HFFc6 (cell line): Measurements from ENCODE around the gene C1orf53. TPM values are rescaled to one million over a fixed set of nuclear protein-coding genes. Genes with fewer than 3 reads are reported as not detected.

ENCODE experiments used
- DNase-seq: peaks from one replicate; pipeline ENCODE4 v3.0.0-alpha.2; 2018
- H3K27ac Mint-ChIP-seq: 2 replicates; pipeline ENCODE4 v1.8.0; 2020; ENCODE audit warnings: mild to moderate bottlenecking, mixed read lengths
- H3K27me3 Mint-ChIP-seq: 2 replicates; pipeline ENCODE4 v1.8.0; 2021; ENCODE audit warnings: mild to moderate bottlenecking, moderate library complexity, mixed read lengths; ENCODE audit not compliant: insufficient read depth
- H3K36me3 Mint-ChIP-seq: 2 replicates; pipeline ENCODE4 v1.8.0; 2021; ENCODE audit warnings: low read depth, mixed read lengths
- H3K4me1 Mint-ChIP-seq: 2 replicates; pipeline ENCODE4 v1.8.0; 2020; ENCODE audit warnings: low read depth, mixed read lengths
- H3K4me3 Mint-ChIP-seq: 2 replicates; pipeline ENCODE4 v1.8.0; 2020; ENCODE audit warnings: mild to moderate bottlenecking, moderate library complexity, mixed read lengths
- H3K9me3 Mint-ChIP-seq: 2 replicates; pipeline ENCODE4 v1.8.0; 2020; ENCODE audit warnings: mild to moderate bottlenecking, mixed read lengths
- total RNA-seq, 6 experiments: library from RNA; stranded (reverse); fragmentation: NEBNext Ultra II Directional; extraction: Animal tissue kit (Norgen Biotek cat#: 25700); gene quantifications; 2 replicates in 1 of 6; 3 replicates in 5 of 6; pipeline ENCODE4 v1.2.3, GENCODE V29; 2021
- TF ChIP-seq, protein P1 (sequence below): fragments of 200-600 bp; sonication (generic); IDR thresholded peaks from 2 replicates; pipeline ENCODE4 v1.5.0; 2021; ENCODE audit warnings: antibody characterized with exemption, mild to moderate bottlenecking

C1orf53 gene
- total RNA-seq, 6 experiments from 2014 or later = 18.6 to 21.8 (median 19.9) TPM

DNA sequence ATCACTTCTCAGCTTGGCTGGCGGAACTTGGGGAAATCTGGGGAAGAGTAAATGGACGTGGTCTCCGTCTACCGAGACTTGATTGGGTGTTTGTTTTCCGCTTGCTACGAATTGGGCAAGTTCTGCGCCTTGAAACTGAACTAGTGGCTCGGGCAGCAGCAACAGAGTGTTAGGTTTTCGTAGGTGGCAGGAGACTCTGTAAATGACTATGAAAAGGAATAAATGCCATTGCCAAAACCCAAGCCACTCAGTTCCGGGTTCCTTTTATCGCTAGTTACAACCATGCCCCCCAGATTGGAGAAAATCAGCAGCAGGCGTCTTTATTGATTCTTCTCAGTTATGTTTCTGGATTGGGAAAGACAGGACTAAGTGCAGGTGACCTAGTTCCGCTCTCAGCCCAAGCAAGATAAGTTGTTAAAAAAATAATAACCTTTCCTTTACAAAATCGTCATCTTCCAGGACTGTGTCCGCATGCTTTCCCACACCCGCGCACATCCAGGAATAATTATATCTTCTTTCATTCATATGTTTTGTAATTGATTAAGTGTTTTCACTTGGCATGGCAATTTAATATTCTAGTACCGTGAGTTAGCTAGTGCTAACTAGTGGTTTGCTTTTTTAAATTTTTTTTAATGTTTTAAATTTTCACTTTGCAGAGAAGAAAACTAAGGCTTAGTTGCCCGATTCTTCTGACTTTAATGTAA is 18.1 kb downstream of the C1orf53 start:
- Mint-ChIP-seq H3K4me1 (peaks cover 62% of the 10 kb centered on the region), H3K27me3 (peaks cover 5% of the 10 kb centered on the region), H3K36me3 (peaks cover 71% of the 10 kb centered on the region), H3K9me3 (no peaks in the 10 kb centered on the region), H3K27ac (peak overlapping the region; percentile 89), H3K4me3 (peak overlapping the region; percentile 98)
- TF ChIP-seq, protein P1, sequence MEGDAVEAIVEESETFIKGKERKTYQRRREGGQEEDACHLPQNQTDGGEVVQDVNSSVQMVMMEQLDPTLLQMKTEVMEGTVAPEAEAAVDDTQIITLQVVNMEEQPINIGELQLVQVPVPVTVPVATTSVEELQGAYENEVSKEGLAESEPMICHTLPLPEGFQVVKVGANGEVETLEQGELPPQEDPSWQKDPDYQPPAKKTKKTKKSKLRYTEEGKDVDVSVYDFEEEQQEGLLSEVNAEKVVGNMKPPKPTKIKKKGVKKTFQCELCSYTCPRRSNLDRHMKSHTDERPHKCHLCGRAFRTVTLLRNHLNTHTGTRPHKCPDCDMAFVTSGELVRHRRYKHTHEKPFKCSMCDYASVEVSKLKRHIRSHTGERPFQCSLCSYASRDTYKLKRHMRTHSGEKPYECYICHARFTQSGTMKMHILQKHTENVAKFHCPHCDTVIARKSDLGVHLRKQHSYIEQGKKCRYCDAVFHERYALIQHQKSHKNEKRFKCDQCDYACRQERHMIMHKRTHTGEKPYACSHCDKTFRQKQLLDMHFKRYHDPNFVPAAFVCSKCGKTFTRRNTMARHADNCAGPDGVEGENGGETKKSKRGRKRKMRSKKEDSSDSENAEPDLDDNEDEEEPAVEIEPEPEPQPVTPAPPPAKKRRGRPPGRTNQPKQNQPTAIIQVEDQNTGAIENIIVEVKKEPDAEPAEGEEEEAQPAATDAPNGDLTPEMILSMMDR = no peak
- DNase-seq = no peak

GRCh38 chr1:197921235-197922069 is 19.0 kb downstream of the C1orf53 start:
- DNase-seq = no peak
- Mint-ChIP-seq H3K4me1 (peaks cover 66% of the 10 kb centered on the region), H3K27me3 (peaks cover 5% of the 10 kb centered on the region), H3K4me3 (peak overlapping the region; percentile 98), H3K9me3 (no peaks in the 10 kb centered on the region), H3K36me3 (peaks cover 80% of the 10 kb centered on the region), H3K27ac (peak overlapping the region; percentile 89)
- TF ChIP-seq, protein P1 = no peak

- Mint-ChIP-seq H3K27ac (peak overlapping the region; percentile 89), H3K4me1 (peaks cover 72% of the 10 kb centered on the region), H3K36me3 (peaks cover 86% of the 10 kb centered on the region), H3K27me3 (peaks cover 4% of the 10 kb centered on the region), H3K4me3 (peak overlapping the region; percentile 98), H3K9me3 (no peaks in the 10 kb centered on the region)
- TF ChIP-seq, protein P1 = no peak
- no peak for DNase-seq
Measured at GRCh38 chr1:197922070-197922390, 19.6 kb downstream of the C1orf53 start.

- peaks cover 87% of the 10 kb centered on the region for H3K36me3 Mint-ChIP-seq
- no peak for DNase-seq
- H3K4me3 Mint-ChIP-seq = peak overlapping the region; percentile 98
- H3K27me3 Mint-ChIP-seq = peaks cover 3% of the 10 kb centered on the region
- H3K27ac Mint-ChIP-seq = peak overlapping the region; percentile 30
- H3K4me1 Mint-ChIP-seq = peaks cover 82% of the 10 kb centered on the region
- TF ChIP-seq, protein P1 = no peak
- H3K9me3 Mint-ChIP-seq = no peaks in the 10 kb centered on the region
Measured at GRCh38 chr1:197923038-197923437, 20.6 kb downstream of the C1orf53 start.

DNA sequence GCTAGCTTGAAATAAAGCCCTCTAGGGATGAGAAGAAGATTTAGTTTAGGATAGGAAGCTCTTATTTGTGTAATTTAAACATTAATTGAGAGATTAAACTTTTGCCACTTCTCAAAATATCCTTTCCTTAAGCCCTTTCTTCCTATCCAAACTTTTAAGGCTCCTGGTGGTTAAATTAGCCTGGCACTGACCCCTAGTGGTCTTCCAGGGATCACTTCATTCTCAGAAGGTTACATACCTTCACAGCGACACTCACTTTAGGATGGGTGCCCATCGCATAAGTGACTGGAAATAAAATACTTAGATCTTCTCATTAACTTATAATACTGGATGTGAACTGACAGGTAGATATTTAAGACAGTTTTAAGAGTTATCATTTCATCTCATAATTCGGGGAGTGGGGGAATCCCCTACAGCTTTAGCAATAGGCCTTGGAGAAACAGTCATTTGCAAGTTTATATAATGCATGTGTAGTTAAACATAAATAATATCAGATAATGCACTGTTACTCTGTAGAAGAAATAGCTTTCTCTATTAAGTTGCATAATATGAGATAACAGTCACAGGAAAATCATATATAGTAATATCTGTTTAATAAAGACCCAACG is 22.2 kb downstream of the C1orf53 start:
- Mint-ChIP-seq H3K9me3 (no peaks in the 10 kb centered on the region), H3K27me3 (peaks cover 3% of the 10 kb centered on the region), H3K4me3 (peak overlapping the region; percentile 51)

More for the DNA sequence above, 22.2 kb downstream of the C1orf53 start:
- DNase-seq = peak; percentile 61
- Mint-ChIP-seq H3K4me1 (peaks cover 98% of the 10 kb centered on the region), H3K27ac (peak overlapping the region; percentile 37), H3K36me3 (peaks cover 85% of the 10 kb centered on the region)
- TF ChIP-seq, protein P1 = peak; percentile 87
